ENCODE data around the gene ACTL6A.
"Not testable (repeated sequence)": the region's sequence is repeated elsewhere in the genome, so short reads cannot be mapped to it uniquely, and the experiment has no call there.

The ACTL6A gene

GRCh38 chr3:179562591-179563270 lies at the start of gene ACTL6A:
TSS of gene ACTL6A (plus strand) at chr3:179562926. CDS start at chr3:179563093, 167 bp downstream.
- DNase-seq (ENCODE audit: low read depth), result peak; percentile 95

GRCh38 chr3:179513862-179514261 lies 48.9 kb upstream of the ACTL6A start:
- no peak for DNase-seq (ENCODE audit: low read depth)

- not testable (repeated sequence) for DNase-seq (ENCODE audit: low read depth)
Measured at GRCh38 chr3:179516461-179517251, 46.1 kb upstream of the ACTL6A start.

- DNase-seq (ENCODE audit: low read depth), result no peak
Measured at GRCh38 chr3:179526482-179526881, 36.2 kb upstream of the ACTL6A start.

GRCh38 chr3:179526989-179527391 lies 35.7 kb upstream of the ACTL6A start:
- DNase-seq (ENCODE audit: low read depth), result peak; percentile 2

- DNase-seq (ENCODE audit: low read depth), result no peak
Measured at GRCh38 chr3:179528772-179529171, 34.0 kb upstream of the ACTL6A start.

- no peak for DNase-seq (ENCODE audit: low read depth)
Measured at GRCh38 chr3:179531576-179531975, 31.1 kb upstream of the ACTL6A start.

- DNase-seq (ENCODE audit: low read depth), result no peak
Measured at GRCh38 chr3:179533274-179533673, 29.5 kb upstream of the ACTL6A start.

- DNase-seq (ENCODE audit: low read depth), result no peak
Measured at GRCh38 chr3:179536256-179536655, 26.5 kb upstream of the ACTL6A start.

- DNase-seq (ENCODE audit: low read depth), result no peak
Measured at GRCh38 chr3:179541094-179541493, 21.6 kb upstream of the ACTL6A start.

- DNase-seq (ENCODE audit: low read depth), result no peak
Measured at GRCh38 chr3:179541596-179541995, 21.1 kb upstream of the ACTL6A start.

GRCh38 chr3:179542375-179542774 lies 20.4 kb upstream of the ACTL6A start:
- no peak for DNase-seq (ENCODE audit: low read depth)

- DNase-seq (ENCODE audit: low read depth), result no peak
Measured at GRCh38 chr3:179544981-179545645, 17.6 kb upstream of the ACTL6A start.

GRCh38 chr3:179546814-179547241 lies 15.9 kb upstream of the ACTL6A start:
- no peak for DNase-seq (ENCODE audit: low read depth)

GRCh38 chr3:179551349-179552105 lies 11.2 kb upstream of the ACTL6A start:
- DNase-seq (ENCODE audit: low read depth), result no peak

GRCh38 chr3:179558742-179559364 lies 3.9 kb upstream of the ACTL6A start:
- no peak for DNase-seq (ENCODE audit: low read depth)

- no peak for DNase-seq (ENCODE audit: low read depth)
Measured at GRCh38 chr3:179560791-179561190, 1.9 kb upstream of the ACTL6A start.

GRCh38 chr3:179563271-179563783 lies 601 bp downstream of the ACTL6A start:
- DNase-seq (ENCODE audit: low read depth), result peak; percentile 33

GRCh38 chr3:179565496-179565895 lies 2.8 kb downstream of the ACTL6A start:
- no peak for DNase-seq (ENCODE audit: low read depth)

GRCh38 chr3:179580992-179581391 lies 18.3 kb downstream of the ACTL6A start:
- no peak for DNase-seq (ENCODE audit: low read depth)

- DNase-seq (ENCODE audit: low read depth), result no peak
Measured at GRCh38 chr3:179589143-179589542, 26.4 kb downstream of the ACTL6A start.
